ENCODE data around the gene C22orf23. TPM values are rescaled to one million over a fixed set of nuclear protein-coding genes. Genes with fewer than 3 reads are reported as not detected.
"Not testable (repeated sequence)": the region's sequence is repeated elsewhere in the genome, so short reads cannot be mapped to it uniquely, and the experiment has no call there.

Gene C22orf23
- total RNA-seq, 6 experiments from 2014 or later = 0.40 TPM; not detected in 5

DNA sequence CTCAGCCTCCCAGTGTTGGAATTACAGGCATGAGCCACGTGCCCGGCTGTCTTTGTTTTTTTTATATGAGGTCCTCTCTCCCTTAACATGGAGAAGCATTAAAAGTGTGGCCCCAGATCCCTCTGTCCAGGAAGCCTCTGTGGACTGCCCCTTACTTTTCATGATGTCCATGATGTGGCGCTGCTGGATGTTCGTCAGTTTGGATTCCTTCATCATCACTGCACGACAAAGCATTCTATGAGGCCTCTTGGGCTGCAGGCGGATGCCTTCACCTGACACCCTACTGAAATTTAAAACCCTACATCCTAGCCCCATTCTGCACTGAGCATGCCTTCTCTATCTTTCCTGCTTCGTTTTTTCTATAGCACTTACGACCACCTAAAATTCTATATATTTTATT is 2.1 kb downstream of the C22orf23 start:
- no peak overlapping the region for H3K4me3 ChIP-seq
- no peaks in the 10 kb centered on the region for H3K9me3 ChIP-seq
- no peaks in the 10 kb centered on the region for H3K27me3 ChIP-seq
- DNase-seq (no peak), ATAC-seq (no peak)
- no peaks in the 10 kb centered on the region for H3K36me3 ChIP-seq
- intact Hi-C loops (cut with DNase I) = no loop called here
- H3K27ac ChIP-seq = no peak overlapping the region
- peaks cover 0 to 33% (median 1%) of the 10 kb centered on the region in 4 donors for H3K4me1 ChIP-seq
- WGBS (ENCODE audit: insufficient coverage, low coverage, low lambda C conversion rate, missing lambda C conversion rate) = 67% methylated on average over 8 of the region's 8 CpGs
- no peak for TF ChIP-seq POLR2A (IDR thresholded peaks at IDR 0.05)
- TF ChIP-seq, protein P1, sequence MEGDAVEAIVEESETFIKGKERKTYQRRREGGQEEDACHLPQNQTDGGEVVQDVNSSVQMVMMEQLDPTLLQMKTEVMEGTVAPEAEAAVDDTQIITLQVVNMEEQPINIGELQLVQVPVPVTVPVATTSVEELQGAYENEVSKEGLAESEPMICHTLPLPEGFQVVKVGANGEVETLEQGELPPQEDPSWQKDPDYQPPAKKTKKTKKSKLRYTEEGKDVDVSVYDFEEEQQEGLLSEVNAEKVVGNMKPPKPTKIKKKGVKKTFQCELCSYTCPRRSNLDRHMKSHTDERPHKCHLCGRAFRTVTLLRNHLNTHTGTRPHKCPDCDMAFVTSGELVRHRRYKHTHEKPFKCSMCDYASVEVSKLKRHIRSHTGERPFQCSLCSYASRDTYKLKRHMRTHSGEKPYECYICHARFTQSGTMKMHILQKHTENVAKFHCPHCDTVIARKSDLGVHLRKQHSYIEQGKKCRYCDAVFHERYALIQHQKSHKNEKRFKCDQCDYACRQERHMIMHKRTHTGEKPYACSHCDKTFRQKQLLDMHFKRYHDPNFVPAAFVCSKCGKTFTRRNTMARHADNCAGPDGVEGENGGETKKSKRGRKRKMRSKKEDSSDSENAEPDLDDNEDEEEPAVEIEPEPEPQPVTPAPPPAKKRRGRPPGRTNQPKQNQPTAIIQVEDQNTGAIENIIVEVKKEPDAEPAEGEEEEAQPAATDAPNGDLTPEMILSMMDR (IDR thresholded peaks at IDR 0.05) = no peak

- H3K9me3 ChIP-seq; intact Hi-C loops (cut with DNase I); ATAC-seq; DNase-seq; H3K27ac ChIP-seq; H3K36me3 ChIP-seq; H3K27me3 ChIP-seq; H3K4me1 ChIP-seq; H3K4me3 ChIP-seq: not testable (repeated sequence)
- 91% methylated on average over 10 of the region's 14 CpGs for WGBS (ENCODE audit: insufficient coverage, low coverage, low lambda C conversion rate, missing lambda C conversion rate)
These were observed 6.1 kb downstream of the C22orf23 start for GRCh38 chr22:37947142-37947795.

- H3K27ac ChIP-seq; H3K9me3 ChIP-seq; DNase-seq; H3K4me1 ChIP-seq; H3K27me3 ChIP-seq; ATAC-seq; H3K4me3 ChIP-seq; intact Hi-C loops (cut with DNase I): not testable (repeated sequence)
- H3K36me3 ChIP-seq = peaks cover 0 to 11% (median 0%) of the 10 kb centered on the region in 4 donors
- 87% methylated on average over 5 of the region's 11 CpGs for WGBS (ENCODE audit: insufficient coverage, low coverage, low lambda C conversion rate, missing lambda C conversion rate)
These were observed 9.0 kb downstream of the C22orf23 start for GRCh38 chr22:37944423-37944822.

DNA sequence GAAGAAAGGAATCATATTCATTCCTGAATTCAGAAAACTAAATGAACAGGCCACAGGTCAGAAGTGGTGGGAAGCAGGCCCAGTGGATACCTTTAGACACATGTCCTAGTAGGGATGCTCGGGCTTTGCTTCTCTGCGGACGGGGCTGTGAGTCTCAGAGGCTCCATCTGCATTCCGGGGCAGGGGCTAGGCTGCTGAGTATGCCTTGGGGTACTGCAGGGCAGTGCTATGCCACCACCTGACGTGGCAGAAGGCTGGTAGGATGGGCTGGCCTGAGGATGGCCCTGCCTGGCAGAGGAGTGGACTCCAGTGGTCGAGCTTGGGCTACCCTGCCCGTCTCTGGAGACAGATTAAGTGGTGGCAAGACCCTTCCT is 9.6 kb downstream of the C22orf23 start:
- DNase-seq = no peak
- H3K36me3 ChIP-seq = peaks cover 0 to 14% (median 0%) of the 10 kb centered on the region in 4 donors
- TF ChIP-seq POLR2A (IDR thresholded peaks at IDR 0.05) = no peak
- TF ChIP-seq, protein P1 (IDR thresholded peaks at IDR 0.05) = no peak

DNA sequence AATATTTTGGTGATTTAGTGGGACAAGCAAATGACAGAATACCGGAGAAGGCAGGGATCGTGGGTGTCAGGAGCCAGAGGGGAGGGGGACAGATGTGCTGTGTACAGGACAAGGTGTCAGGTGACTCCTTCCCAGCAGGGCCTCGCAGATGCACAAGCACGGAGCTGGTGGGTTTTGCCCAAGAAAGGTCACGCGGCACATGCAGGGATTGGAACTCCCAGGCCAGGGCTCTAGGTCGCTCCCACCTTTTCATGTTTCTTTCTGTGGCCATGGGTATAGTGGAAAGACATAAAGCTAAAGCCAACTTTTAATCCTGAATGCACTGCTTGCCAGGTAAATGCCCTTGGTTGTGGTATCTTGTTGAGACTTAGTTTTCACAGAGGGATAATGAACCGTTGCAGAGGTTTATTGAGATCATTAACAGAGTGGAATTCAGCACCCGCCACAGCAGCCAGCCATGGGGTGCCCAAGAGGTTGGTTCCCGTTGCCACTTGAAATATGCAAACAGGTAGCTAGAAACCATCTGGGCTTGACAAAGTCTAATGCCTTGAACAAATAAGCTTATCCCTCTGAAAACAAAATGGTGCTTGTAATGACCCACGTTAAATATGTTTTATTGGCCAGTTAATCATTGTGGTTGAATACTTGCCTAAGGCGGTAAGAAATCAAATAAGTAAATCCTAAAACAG is 10.1 kb downstream of the C22orf23 start:
- Histone ChIP-seq H3K9me3 (no peaks in the 10 kb centered on the region), H3K4me1 (no peaks in the 10 kb centered on the region), H3K4me3 (no peak overlapping the region), H3K27ac (no peak overlapping the region), H3K27me3 (no peaks in the 10 kb centered on the region), H3K36me3 (peaks cover 0 to 14% (median 0%) of the 10 kb centered on the region in 4 donors)
- intact Hi-C loops (cut with DNase I) = no loop called here
- no peak for DNase-seq
- no peak for ATAC-seq
- 87% methylated on average over 9 of the region's 12 CpGs for WGBS (ENCODE audit: insufficient coverage, low coverage, low lambda C conversion rate, missing lambda C conversion rate)
- TF ChIP-seq, protein P1 (IDR thresholded peaks at IDR 0.05) = no peak
- no peak for TF ChIP-seq POLR2A (IDR thresholded peaks at IDR 0.05)

More for the DNA sequence above, 9.6 kb downstream of the C22orf23 start:
- Histone ChIP-seq H3K4me1 (no peaks in the 10 kb centered on the region), H3K4me3 (no peak overlapping the region), H3K27me3 (no peaks in the 10 kb centered on the region), H3K27ac (no peak overlapping the region), H3K9me3 (no peaks in the 10 kb centered on the region)
- ATAC-seq = no peak
- no CpG with 5 or more reads among the region's 7 CpGs for WGBS (ENCODE audit: insufficient coverage, low coverage, low lambda C conversion rate, missing lambda C conversion rate)
- intact Hi-C loops (cut with DNase I) = no loop called here
